ENCODE measurements around the gene ACR.
A peak's percentile ranks its signal among the peaks of the same experiment; 100 is the strongest.

- TF ChIP-seq SIN3A (IDR thresholded peaks at IDR 0.05; ENCODE audit: low read depth, low read length) (no peak), ZNF274 (IDR thresholded peaks at IDR 0.05; ENCODE audit: insufficient read depth, insufficient read length) (no peak), SP1 (IDR thresholded peaks at IDR 0.05; ENCODE audit: low read depth, low read length) (no peak), CHD2 (IDR thresholded peaks at IDR 0.05; ENCODE audit: borderline replicate concordance, low read depth, low read length) (no peak), STAT1 (conservative IDR thresholded peaks at IDR 0.05) (no peak), CTCF (IDR thresholded peaks at IDR 0.05 in 2 of 3, conservative IDR thresholded peaks at IDR 0.05 in 1 of 3; ENCODE audit: control insufficient read depth in 2 of 3, extremely low read depth in 1 of 3, insufficient read depth in 1 of 3, low read depth in 3 of 3, low read length in 3 of 3) (peak; percentile 70 to 83 (median 83)), KDM1A (IDR thresholded peaks at IDR 0.05; ENCODE audit: borderline replicate concordance) (no peak), IKZF1 (conservative IDR thresholded peaks at IDR 0.05) (no peak), POLR2A (IDR thresholded peaks at IDR 0.05; ENCODE audit: low read depth, low read length) (no peak), WRNIP1 (IDR thresholded peaks at IDR 0.05; ENCODE audit: borderline replicate concordance, low read depth, low read length) (no peak), SUPT20H (IDR thresholded peaks at IDR 0.05; ENCODE audit: borderline replicate concordance, control insufficient read depth, low read depth, low read length) (no peak), NR2C2 (IDR thresholded peaks at IDR 0.05; ENCODE audit: borderline replicate concordance, control insufficient read depth, insufficient read length, low read depth) (no peak), ZNF384 (IDR thresholded peaks at IDR 0.05; ENCODE audit: borderline replicate concordance, low read depth, low read length) (no peak)
These were observed 6.0 kb upstream of the ACR start for GRCh38 chr22:50731811-50732624.
